ENCODE data around the gene WTAP. TPM values are rescaled to one million over a fixed set of nuclear protein-coding genes. Genes with fewer than 3 reads are reported as not detected.

Gene WTAP
- total RNA-seq, 1 experiment from 2014 or later = 138 TPM

DNA sequence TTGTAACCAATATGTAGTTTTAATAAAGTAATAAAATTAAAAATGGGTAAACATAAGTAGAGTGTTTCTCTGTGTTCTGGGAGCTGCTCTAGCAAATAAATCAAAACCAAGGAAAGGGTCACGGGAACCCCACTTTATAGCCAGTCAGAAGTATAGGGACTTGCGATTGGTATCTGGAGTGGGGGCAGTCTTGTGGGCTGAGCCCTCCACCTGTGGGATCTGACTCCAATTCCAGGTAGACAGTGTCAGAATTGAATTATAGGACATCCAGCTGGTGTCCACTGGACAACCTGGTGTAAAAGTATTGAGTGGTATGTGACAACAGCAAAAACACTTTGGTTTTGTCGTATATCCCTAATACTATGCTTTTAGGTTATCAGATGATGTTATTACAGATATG lies 48.7 kb upstream of the WTAP start:
- H3K18ac ChIP-seq (ENCODE audit: insufficient read length, low read depth, low read length) = no peak overlapping the region
- no peak overlapping the region for H3K4ac ChIP-seq (ENCODE audit: low read depth, low read length)
- no peak overlapping the region for H2AFZ ChIP-seq (ENCODE audit: low read length)
- H3K27ac ChIP-seq (ENCODE audit: insufficient read length, low read depth, low read length) = no peak overlapping the region
- no peaks in the 10 kb centered on the region for H3K79me2 ChIP-seq (ENCODE audit: insufficient read depth, low read length)
- H3K9me3 ChIP-seq (ENCODE audit: control insufficient read depth, low read depth, low read length) = no peaks in the 10 kb centered on the region
- H3K56ac ChIP-seq (ENCODE audit: insufficient read length, low read depth, low read length) = no peak overlapping the region
- no peaks in the 10 kb centered on the region for H3K4me1 Mint-ChIP-seq
- H3K27me3 ChIP-seq (ENCODE audit: insufficient read depth, low read length) = no peaks in the 10 kb centered on the region
- H3K9ac ChIP-seq (ENCODE audit: extremely low read depth, insufficient read length, low read length) = no peak overlapping the region
- no peak overlapping the region for H3K4me3 Mint-ChIP-seq
- H2AK5ac ChIP-seq (ENCODE audit: insufficient read length, low read length) = no peak overlapping the region
- DNase-seq = no peak
- no peak overlapping the region for H3K4me2 ChIP-seq (ENCODE audit: insufficient read depth, insufficient read length, low read length)
- no peak overlapping the region for H2BK15ac ChIP-seq (ENCODE audit: low read depth, low read length)
- H3K27me3 Mint-ChIP-seq (ENCODE audit: low read depth) = no peaks in the 10 kb centered on the region
- no peak overlapping the region for H4K5ac ChIP-seq (ENCODE audit: insufficient read length, low read depth, low read length)
- no peak overlapping the region for H3T11ph ChIP-seq (ENCODE audit: low read length)
- no peaks in the 10 kb centered on the region for H3K4me1 ChIP-seq (ENCODE audit: insufficient read depth, low read length)
- H4K91ac ChIP-seq (ENCODE audit: insufficient read length, low read depth, low read length) = no peak overlapping the region
- peak overlapping the region in 1 of 3 experiments; percentile 67; a peak in 1 of 7 replicates for H3K27ac Mint-ChIP-seq
- H2BK120ac ChIP-seq (ENCODE audit: low read depth, low read length, poor library complexity, severe bottlenecking) = no peak overlapping the region
- peaks cover 3 to 9% of the 10 kb centered on the region in 2 experiments; a peak in 3 of 5 replicates for H3K9me3 Mint-ChIP-seq
- no peak overlapping the region for H3K14ac ChIP-seq (ENCODE audit: insufficient read depth, low read length)
- no CpG with 5 or more reads among the region's 3 CpGs for WGBS (ENCODE audit: extremely low coverage, insufficient read length, low lambda C conversion rate)
- no peak overlapping the region for H2BK5ac ChIP-seq (ENCODE audit: insufficient read length, low read length)
- no peaks in the 10 kb centered on the region for H3K79me1 ChIP-seq (ENCODE audit: insufficient read depth, low read depth, low read length, poor library complexity, severe bottlenecking)
- H3K23ac ChIP-seq (ENCODE audit: insufficient read length, low read depth, low read length) = no peak overlapping the region
- H2BK12ac ChIP-seq (ENCODE audit: insufficient read length, low read depth, low read length) = no peak overlapping the region
- H4K8ac ChIP-seq (replicated peaks; ENCODE audit: insufficient read length, low read depth, low read length) = no peak overlapping the region
- H2BK20ac ChIP-seq (ENCODE audit: low read depth, low read length, poor library complexity, severe bottlenecking) = no peak overlapping the region
- H3K36me3 Mint-ChIP-seq (ENCODE audit: insufficient read depth in 1 of 3, low read depth in 3 of 3) = peaks cover 14 to 22% (median 15%) of the 10 kb centered on the region in 3 experiments
- TF ChIP-seq, protein P1, sequence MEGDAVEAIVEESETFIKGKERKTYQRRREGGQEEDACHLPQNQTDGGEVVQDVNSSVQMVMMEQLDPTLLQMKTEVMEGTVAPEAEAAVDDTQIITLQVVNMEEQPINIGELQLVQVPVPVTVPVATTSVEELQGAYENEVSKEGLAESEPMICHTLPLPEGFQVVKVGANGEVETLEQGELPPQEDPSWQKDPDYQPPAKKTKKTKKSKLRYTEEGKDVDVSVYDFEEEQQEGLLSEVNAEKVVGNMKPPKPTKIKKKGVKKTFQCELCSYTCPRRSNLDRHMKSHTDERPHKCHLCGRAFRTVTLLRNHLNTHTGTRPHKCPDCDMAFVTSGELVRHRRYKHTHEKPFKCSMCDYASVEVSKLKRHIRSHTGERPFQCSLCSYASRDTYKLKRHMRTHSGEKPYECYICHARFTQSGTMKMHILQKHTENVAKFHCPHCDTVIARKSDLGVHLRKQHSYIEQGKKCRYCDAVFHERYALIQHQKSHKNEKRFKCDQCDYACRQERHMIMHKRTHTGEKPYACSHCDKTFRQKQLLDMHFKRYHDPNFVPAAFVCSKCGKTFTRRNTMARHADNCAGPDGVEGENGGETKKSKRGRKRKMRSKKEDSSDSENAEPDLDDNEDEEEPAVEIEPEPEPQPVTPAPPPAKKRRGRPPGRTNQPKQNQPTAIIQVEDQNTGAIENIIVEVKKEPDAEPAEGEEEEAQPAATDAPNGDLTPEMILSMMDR (conservative IDR thresholded peaks at IDR 0.05) = no peak
- H4K20me1 ChIP-seq (ENCODE audit: control insufficient read depth, insufficient read depth, insufficient read length) = no peaks in the 10 kb centered on the region
- no peaks in the 10 kb centered on the region for H3K23me2 ChIP-seq (ENCODE audit: insufficient read length, low read depth, low read length, poor library complexity, severe bottlenecking)

Measured in H9 (cell line).